Right lobe of liver (tissue), 6 donors: ENCODE results near the gene S1PR3. TPM values are rescaled to one million over a fixed set of nuclear protein-coding genes. Genes with fewer than 3 reads are reported as not detected.

Source experiments
- ATAC-seq, 4 donors: fragments of 200-7000 bp; cut with Tn5 transposase; one replicate each; pipeline ENCODE4 v1.9.1; 2020; ENCODE audit warnings: mild to moderate bottlenecking in 4 of 4, moderate library complexity in 4 of 4
- DNase-seq, 3 donors: peaks; one replicate each; pipeline ENCODE4 v3.0.0-alpha.2; 2020
- H3K27ac ChIP-seq, 3 donors: fragments of 200-600 bp; one replicate each; pipeline ENCODE4 v1.8.0; 2022
- H3K27me3 ChIP-seq, 2 donors: fragments of 200-600 bp; one replicate each; pipeline ENCODE4 v1.8.0; 2022
- H3K36me3 ChIP-seq, 4 donors: fragments of 200-600 bp; sonication (generic) in 1 of 4; one replicate each; pipeline versions ENCODE4 v1.5.1 to v1.8.0; 2017 to 2022; ENCODE audit warnings: control low read depth in 1 of 4
- H3K4me1 ChIP-seq, 4 donors: fragments of 200-600 bp; sonication (generic) in 1 of 4; one replicate each; pipeline versions ENCODE4 v1.5.1 to v1.8.0; 2017 to 2022; ENCODE audit warnings: control low read depth in 1 of 4
- H3K4me3 ChIP-seq, 3 donors: fragments of 200-600 bp; one replicate each; pipeline ENCODE4 v1.8.0; 2022
- H3K9me3 ChIP-seq, 4 donors: fragments of 200-600 bp; sonication (generic) in 1 of 4; one replicate each; pipeline versions ENCODE4 v1.5.1 to v1.8.0; 2017 to 2022; ENCODE audit warnings: control low read depth in 1 of 4
- POLR2A ChIP-seq: fragments of 450-650 bp; IDR thresholded peaks from one replicate; pipeline ENCODE4 v1.6.1; 2017; ENCODE audit warnings: antibody characterized with exemption, mild to moderate bottlenecking
- WGBS: methylation state at CpG from one replicate; pipeline ENCODE4 v1.1.6; 2018; ENCODE audit warnings: low coverage, low lambda C conversion rate; ENCODE audit not compliant: insufficient coverage; ENCODE audit errors: missing lambda C conversion rate; 5-methylcytosine and 5-hydroxymethylcytosine counted together
- intact Hi-C, 2 donors: fragments of 100-400 bp; cut with DNase I; formaldehyde crosslinking; loops; one replicate each; pipeline versions ENCODE4 v1.11.2 to v1.14.1; 2022
- total RNA-seq, 6 experiments: library from RNA; depleted of rRNA in 2 of 6; stranded (reverse); fragments of >200 nt in 2 of 6; fragmentation: NEBNext Ultra II Directional in 3 of 6; extraction: Animal tissue kit (Norgen Biotek cat#: 25700) in 3 of 6; gene quantifications; one replicate each; pipeline versions ENCODE4 v1.1.0 to v1.2.4, GENCODE V29; 2016 to 2023
- TF ChIP-seq, protein P1 (sequence below), 4 donors: fragments of 200-600 bp in 3 of 4; fragments of 450-650 bp in 1 of 4; IDR thresholded peaks; one replicate each; pipeline versions ENCODE4 v1.5.1 to v1.8.0; 2016 to 2022; ENCODE audit warnings: antibody characterized with exemption in 4 of 4, mild to moderate bottlenecking in 2 of 4
- donor health status: DM: no; HTN: yes; CAD: no.
- donor health status: DM: no; HTN: no; CAD: no.
- donor health status: DM: no; HTN: no; CAD: no.
- donor health status: DM: no; HTN: yes; CAD: no.
- donor health status: DM: no; HTN: yes; CAD: no.

S1PR3 gene
- total RNA-seq, 6 experiments from 2014 or later: 1.0 to 9.5 (median 5.0) TPM

DNA sequence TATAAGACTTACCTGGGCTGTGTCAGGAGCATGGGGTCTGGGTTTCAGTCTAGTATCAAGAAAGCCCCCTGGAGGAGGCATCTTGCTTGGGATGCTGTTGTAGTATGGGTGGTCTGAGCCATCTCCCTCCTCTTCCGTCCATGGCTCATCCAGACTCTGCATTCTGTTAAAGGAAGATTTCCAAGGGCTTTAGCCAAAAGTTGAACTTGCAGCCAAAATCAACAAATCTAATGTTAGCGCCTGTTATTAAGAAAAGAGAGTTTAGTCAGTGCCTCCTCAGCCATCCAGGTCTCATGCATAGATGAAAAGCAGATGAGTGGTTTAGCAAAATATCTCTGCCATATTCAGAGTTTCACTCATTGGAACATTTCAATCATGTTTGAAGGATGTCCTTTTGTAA lies 55.6 kb downstream of the S1PR3 start:
- Histone ChIP-seq H3K4me3 (no peak overlapping the region), H3K27ac (no peak overlapping the region), H3K9me3 (no peaks in the 10 kb centered on the region), H3K27me3 (no peaks in the 10 kb centered on the region), H3K36me3 (no peaks in the 10 kb centered on the region), H3K4me1 (no peaks in the 10 kb centered on the region)
- TF ChIP-seq, protein P1, sequence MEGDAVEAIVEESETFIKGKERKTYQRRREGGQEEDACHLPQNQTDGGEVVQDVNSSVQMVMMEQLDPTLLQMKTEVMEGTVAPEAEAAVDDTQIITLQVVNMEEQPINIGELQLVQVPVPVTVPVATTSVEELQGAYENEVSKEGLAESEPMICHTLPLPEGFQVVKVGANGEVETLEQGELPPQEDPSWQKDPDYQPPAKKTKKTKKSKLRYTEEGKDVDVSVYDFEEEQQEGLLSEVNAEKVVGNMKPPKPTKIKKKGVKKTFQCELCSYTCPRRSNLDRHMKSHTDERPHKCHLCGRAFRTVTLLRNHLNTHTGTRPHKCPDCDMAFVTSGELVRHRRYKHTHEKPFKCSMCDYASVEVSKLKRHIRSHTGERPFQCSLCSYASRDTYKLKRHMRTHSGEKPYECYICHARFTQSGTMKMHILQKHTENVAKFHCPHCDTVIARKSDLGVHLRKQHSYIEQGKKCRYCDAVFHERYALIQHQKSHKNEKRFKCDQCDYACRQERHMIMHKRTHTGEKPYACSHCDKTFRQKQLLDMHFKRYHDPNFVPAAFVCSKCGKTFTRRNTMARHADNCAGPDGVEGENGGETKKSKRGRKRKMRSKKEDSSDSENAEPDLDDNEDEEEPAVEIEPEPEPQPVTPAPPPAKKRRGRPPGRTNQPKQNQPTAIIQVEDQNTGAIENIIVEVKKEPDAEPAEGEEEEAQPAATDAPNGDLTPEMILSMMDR (IDR thresholded peaks at IDR 0.05): no peak
- no peak for TF ChIP-seq POLR2A
- no peak for DNase-seq
- intact Hi-C loops: no loop called here
- no peak for ATAC-seq
- WGBS: 50% methylated on average over 1 of the region's 2 CpGs

DNA sequence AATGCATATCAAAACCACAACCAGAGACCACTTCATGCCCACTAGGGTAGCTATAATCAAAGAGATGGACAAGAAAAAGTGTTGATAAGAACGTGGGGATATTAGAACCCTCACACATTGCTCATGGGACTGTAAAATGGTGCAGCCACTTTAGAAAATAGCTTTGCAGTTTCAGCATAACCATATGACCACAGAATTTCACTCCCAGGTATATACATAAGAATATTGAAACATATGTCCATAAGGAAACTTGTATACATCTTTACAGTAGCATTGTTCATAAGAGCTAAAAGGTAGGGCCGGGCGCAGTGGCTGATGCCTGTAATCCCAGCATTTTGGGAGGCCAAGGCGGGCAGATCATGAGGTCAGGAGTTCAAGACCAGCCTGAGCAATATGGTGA lies 56.4 kb downstream of the S1PR3 start:
- no peaks in the 10 kb centered on the region for H3K9me3 ChIP-seq
- intact Hi-C loops: no loop called here
- no peak overlapping the region for H3K27ac ChIP-seq
- DNase-seq (no peak), ATAC-seq (no peak)
- WGBS: 60% methylated on average over 4 of the region's 4 CpGs
- no peaks in the 10 kb centered on the region for H3K27me3 ChIP-seq
- H3K36me3 ChIP-seq: no peaks in the 10 kb centered on the region
- no peaks in the 10 kb centered on the region for H3K4me1 ChIP-seq
- no peak overlapping the region for H3K4me3 ChIP-seq
- TF ChIP-seq, protein P1 (IDR thresholded peaks at IDR 0.05): no peak
- TF ChIP-seq POLR2A: no peak

DNA sequence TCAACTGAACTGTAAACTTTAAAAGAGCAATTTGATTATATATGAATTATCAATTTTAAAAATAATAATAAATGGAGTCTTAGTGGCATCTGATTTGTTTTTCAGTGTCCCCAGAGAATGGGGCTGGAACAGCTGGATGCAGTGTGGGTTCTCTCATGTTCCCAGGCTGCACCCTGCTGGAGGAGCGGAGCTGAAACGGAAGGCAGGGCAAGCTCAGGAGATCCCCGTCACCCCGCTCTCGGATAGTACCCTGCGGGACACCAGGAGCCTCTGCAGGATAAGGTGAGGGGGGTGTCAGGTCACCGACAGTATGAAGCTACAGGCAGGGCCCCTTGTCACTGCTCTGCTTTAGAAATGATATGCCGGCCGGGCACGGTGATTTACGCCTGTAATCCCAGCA lies 57.3 kb downstream of the S1PR3 start:
- ATAC-seq (no peak), DNase-seq (no peak)
- H3K4me3 ChIP-seq: no peak overlapping the region
- TF ChIP-seq, protein P1 (IDR thresholded peaks at IDR 0.05): no peak
- no peak for TF ChIP-seq POLR2A
- intact Hi-C loops: no loop called here
- no peaks in the 10 kb centered on the region for H3K36me3 ChIP-seq
- H3K27ac ChIP-seq: no peak overlapping the region
- no peaks in the 10 kb centered on the region for H3K4me1 ChIP-seq
- WGBS: no CpG with 5 or more reads among the region's 11 CpGs
- H3K27me3 ChIP-seq: no peaks in the 10 kb centered on the region
- H3K9me3 ChIP-seq: no peaks in the 10 kb centered on the region

- no peak for ATAC-seq
- no peaks in the 10 kb centered on the region for H3K4me1 ChIP-seq
- no peak for TF ChIP-seq POLR2A
- TF ChIP-seq, protein P1 (IDR thresholded peaks at IDR 0.05): no peak
Measured at GRCh38 chr9:89049646-89050045, 58.4 kb downstream of the S1PR3 start.

GRCh38 chr9:89051421-89052025 lies 60.3 kb downstream of the S1PR3 start:
- Histone ChIP-seq H3K4me3 (no peak overlapping the region), H3K27me3 (no peaks in the 10 kb centered on the region), H3K9me3 (no peaks in the 10 kb centered on the region), H3K4me1 (no peaks in the 10 kb centered on the region), H3K27ac (no peak overlapping the region), H3K36me3 (no peaks in the 10 kb centered on the region)
- intact Hi-C loops: no loop called here
- WGBS: 86% methylated on average over 12 of the region's 12 CpGs
- ATAC-seq (no peak), DNase-seq (no peak)
- TF ChIP-seq, protein P1 (IDR thresholded peaks at IDR 0.05): no peak
- TF ChIP-seq POLR2A: no peak

More at GRCh38 chr9:89049646-89050045, 58.4 kb downstream of the S1PR3 start:
- WGBS: 80% methylated on average over 8 of the region's 8 CpGs
- no peak overlapping the region for H3K4me3 ChIP-seq
- H3K27ac ChIP-seq: no peak overlapping the region
- no peaks in the 10 kb centered on the region for H3K36me3 ChIP-seq
- no peak for DNase-seq
- no peaks in the 10 kb centered on the region for H3K27me3 ChIP-seq
- intact Hi-C loops: no loop called here
- no peaks in the 10 kb centered on the region for H3K9me3 ChIP-seq
